ENCODE data around the gene LHFPL6.

- TF ChIP-seq POLR2A (IDR thresholded peaks at IDR 0.05): no peak
- no peak for TF ChIP-seq CTCF (IDR thresholded peaks at IDR 0.05)
Measured at GRCh38 chr13:39399102-39399501, 203.9 kb downstream of the LHFPL6 start.
